Measurements from ENCODE around the gene MGLL.

GRCh38 chr3:127747751-127748521 lies 74.4 kb downstream of the MGLL start:
- TF ChIP-seq EZH2 (IDR thresholded peaks at IDR 0.05) (no peak), POLR2AphosphoS5 (IDR thresholded peaks at IDR 0.05; ENCODE audit: borderline replicate concordance, low read depth, low read length) (no peak)

All from SK-N-MC (cell line).